Colonic mucosa (tissue), 4 donors: ENCODE data around the gene PIEZO1. TPM values are rescaled to one million over a fixed set of nuclear protein-coding genes. Genes with fewer than 3 reads are reported as not detected.

Experiments
- DNase-seq: peaks from one replicate; pipeline ENCODE4 v3.0.0-alpha.2; 2020
- H3K27ac ChIP-seq: fragments of 200-600 bp; one replicate; pipeline ENCODE4 v1.8.0; 2021
- H3K27me3 ChIP-seq: fragments of 200-600 bp; one replicate; pipeline ENCODE4 v1.8.0; 2021
- H3K36me3 ChIP-seq: fragments of 200-600 bp; one replicate; pipeline ENCODE4 v1.8.0; 2021
- H3K4me1 ChIP-seq: fragments of 200-600 bp; one replicate; pipeline ENCODE4 v1.8.0; 2021; ENCODE audit warnings: mild to moderate bottlenecking
- H3K4me3 ChIP-seq: fragments of 200-600 bp; one replicate; pipeline ENCODE4 v1.8.0; 2021
- H3K9ac ChIP-seq, 2 donors: one replicate each; pipeline ENCODE4 v1.7.0; 2013; ENCODE audit warnings: control low read depth in 2 of 2, low read depth in 2 of 2, low read length in 2 of 2
- H3K9me3 ChIP-seq: fragments of 200-600 bp; one replicate; pipeline ENCODE4 v1.8.0; 2021
- intact Hi-C: fragments of 100-400 bp; cut with DNase I; formaldehyde crosslinking; loops from one replicate; pipeline ENCODE4 v1.14.1; 2022
- total RNA-seq, 2 donors: library from RNA; stranded (reverse); fragmentation: NEBNext Ultra II Directional in 1 of 2; extraction: Animal tissue kit (Norgen Biotek cat#: 25700) in 1 of 2; gene quantifications; one replicate each; pipeline ENCODE4 v1.2.1, GENCODE V29; 2021
- TF ChIP-seq, protein P1 (sequence below): fragments of 200-600 bp; IDR thresholded peaks from one replicate; pipeline ENCODE4 v1.8.0; 2022; ENCODE audit warnings: antibody characterized with exemption, mild to moderate bottlenecking
- donor health status: healthy.
- donor health status: DM: no; HTN: no; CAD: no.
- donor health status: DM: no; HTN: no; CAD: no.

PIEZO1 gene
- total RNA-seq, 2 donors from 2014 or later = 104 to 118 TPM

DNA sequence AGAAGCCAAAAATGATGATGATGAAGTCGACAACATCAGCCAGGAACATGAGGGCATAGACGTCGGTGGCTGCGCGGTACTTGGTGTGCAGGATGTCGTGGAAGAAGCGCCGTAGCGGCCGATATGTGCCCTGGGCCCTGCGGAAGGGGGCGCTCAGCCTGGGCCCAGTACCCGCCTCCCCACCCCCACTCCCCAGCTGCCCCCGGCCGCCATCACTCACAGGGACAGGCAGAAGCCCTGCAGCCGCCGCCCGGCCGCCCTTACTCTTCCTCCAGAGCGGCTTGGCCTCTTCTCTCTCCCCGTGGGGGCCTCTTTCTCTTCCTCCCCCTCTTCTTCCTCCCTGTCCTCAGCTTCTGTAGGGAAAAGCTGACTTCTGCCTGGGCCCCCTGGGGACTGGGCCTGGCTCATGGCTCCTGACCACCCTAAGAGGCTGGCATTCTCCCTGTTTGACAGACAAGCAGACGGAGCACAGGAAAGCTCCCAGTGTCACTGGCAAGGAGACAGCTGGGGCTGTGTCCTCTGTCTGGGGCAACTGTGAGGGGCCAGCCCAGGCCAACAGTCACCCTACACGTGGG lies 64.5 kb downstream of the PIEZO1 start:
- Histone ChIP-seq H3K4me3 (no peak overlapping the region), H3K9ac (no peak overlapping the region), H3K27me3 (no peaks in the 10 kb centered on the region), H3K9me3 (no peaks in the 10 kb centered on the region), H3K36me3 (peaks cover 31% of the 10 kb centered on the region), H3K27ac (no peak overlapping the region), H3K4me1 (no peaks in the 10 kb centered on the region)
- TF ChIP-seq, protein P1, sequence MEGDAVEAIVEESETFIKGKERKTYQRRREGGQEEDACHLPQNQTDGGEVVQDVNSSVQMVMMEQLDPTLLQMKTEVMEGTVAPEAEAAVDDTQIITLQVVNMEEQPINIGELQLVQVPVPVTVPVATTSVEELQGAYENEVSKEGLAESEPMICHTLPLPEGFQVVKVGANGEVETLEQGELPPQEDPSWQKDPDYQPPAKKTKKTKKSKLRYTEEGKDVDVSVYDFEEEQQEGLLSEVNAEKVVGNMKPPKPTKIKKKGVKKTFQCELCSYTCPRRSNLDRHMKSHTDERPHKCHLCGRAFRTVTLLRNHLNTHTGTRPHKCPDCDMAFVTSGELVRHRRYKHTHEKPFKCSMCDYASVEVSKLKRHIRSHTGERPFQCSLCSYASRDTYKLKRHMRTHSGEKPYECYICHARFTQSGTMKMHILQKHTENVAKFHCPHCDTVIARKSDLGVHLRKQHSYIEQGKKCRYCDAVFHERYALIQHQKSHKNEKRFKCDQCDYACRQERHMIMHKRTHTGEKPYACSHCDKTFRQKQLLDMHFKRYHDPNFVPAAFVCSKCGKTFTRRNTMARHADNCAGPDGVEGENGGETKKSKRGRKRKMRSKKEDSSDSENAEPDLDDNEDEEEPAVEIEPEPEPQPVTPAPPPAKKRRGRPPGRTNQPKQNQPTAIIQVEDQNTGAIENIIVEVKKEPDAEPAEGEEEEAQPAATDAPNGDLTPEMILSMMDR = no peak
- intact Hi-C loops = no loop called here
- no peak for DNase-seq

DNA sequence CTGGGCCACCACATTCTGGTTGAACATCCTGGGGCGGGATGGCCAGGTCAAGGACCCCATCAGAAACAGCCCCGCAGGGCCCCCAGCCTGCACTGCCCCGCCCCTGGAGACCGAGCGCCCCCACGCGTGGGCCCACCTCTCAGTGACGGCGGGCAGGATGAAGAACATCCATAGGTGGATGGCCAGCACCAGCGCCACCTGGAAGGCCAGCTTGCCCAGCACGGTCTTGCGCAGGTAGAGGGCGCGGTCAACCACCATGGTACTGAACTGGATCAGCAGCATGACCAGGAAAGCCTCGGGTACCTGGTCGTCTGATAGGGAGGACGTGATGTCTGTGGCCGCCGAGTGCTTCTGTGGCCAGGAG lies 65.1 kb downstream of the PIEZO1 start:
- no peak for DNase-seq
- Histone ChIP-seq H3K9ac (no peak overlapping the region), H3K27me3 (no peaks in the 10 kb centered on the region), H3K36me3 (peaks cover 31% of the 10 kb centered on the region), H3K9me3 (no peaks in the 10 kb centered on the region), H3K4me1 (no peaks in the 10 kb centered on the region), H3K27ac (no peak overlapping the region), H3K4me3 (no peak overlapping the region)
- intact Hi-C loops = no loop called here
- TF ChIP-seq, protein P1 = no peak

DNA sequence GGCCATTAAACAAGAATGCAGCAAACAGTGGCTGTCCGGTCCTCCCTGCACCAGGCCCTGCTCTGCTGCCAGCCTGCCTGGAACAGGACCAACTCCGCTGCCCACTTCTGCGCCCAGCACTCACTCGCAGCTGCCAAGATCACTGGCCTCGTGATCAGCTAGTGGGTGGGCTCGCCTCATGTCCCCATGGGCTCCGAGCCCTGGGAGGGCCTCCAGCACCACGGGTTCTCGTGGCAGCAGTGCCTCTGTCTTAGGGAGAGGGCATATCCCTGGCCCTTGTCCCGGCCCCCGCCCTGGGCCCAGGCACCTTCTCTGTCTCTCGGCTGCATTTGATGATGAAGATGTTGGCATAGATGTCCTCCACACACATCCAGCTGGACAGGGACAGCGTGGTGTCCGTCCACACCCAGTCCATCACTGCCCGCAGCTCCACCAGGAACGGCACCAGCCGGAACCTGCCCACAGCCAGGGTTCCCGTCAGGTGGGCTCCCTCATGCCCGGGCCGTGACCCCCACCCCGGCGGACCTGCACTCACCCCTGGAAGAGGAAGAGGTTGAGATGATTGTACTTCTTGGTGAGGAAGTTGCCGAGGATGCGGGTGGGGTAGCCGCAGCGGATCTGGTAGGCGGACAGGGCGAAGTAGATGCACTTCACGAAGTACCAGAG lies 65.6 kb downstream of the PIEZO1 start:
- TF ChIP-seq, protein P1 = no peak
- peaks cover 33% of the 10 kb centered on the region for H3K36me3 ChIP-seq
- H3K4me1 ChIP-seq = no peaks in the 10 kb centered on the region
- no peak overlapping the region for H3K27ac ChIP-seq
- DNase-seq = no peak
- intact Hi-C loops = no loop called here
- H3K9me3 ChIP-seq = no peaks in the 10 kb centered on the region
- no peaks in the 10 kb centered on the region for H3K27me3 ChIP-seq
- H3K4me3 ChIP-seq = no peak overlapping the region
- no peak overlapping the region for H3K9ac ChIP-seq

DNA sequence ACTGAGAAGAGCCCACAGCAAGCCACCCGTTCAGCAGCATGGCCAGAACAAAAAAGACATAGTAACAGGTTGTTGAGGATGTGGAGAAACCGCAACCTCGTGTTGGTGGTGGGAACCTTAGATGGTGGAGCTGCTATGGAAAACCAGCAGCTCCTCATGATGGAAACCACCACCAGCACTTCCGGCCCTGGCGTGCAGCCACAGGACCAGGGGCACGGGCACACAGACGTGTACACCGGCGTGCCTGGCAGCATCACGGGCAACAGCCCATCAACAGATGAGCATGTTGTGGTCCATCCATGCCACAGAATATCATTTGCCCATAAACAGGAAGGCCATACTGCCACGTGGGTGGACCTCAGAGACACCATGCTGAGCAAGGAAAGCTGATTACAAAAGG lies 66.8 kb downstream of the PIEZO1 start:
- Histone ChIP-seq H3K27ac (no peak overlapping the region), H3K4me3 (no peak overlapping the region), H3K4me1 (no peaks in the 10 kb centered on the region), H3K27me3 (no peaks in the 10 kb centered on the region), H3K9ac (no peak overlapping the region), H3K36me3 (peaks cover 27% of the 10 kb centered on the region), H3K9me3 (no peaks in the 10 kb centered on the region)
- DNase-seq = no peak
- intact Hi-C loops = no loop called here
- TF ChIP-seq, protein P1 = no peak

DNA sequence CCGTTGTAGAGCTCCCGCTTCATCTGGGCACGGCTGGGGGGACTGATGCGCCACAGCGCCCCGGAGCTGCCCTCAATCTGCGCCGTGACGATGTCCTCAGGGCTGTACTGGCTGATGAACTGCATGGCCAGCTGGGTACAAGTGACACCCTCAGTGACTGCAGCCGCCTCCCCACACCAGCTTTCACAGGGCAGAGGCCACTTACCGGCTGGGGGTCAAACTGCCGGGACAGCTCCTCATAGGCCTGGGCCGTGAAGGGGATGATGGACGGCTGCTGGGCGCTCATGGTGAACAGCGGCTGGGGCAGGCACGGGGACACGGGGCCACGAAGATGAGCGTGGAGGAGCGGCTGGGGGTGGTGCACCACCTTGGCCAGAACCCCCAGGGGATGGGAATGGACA lies 68.4 kb downstream of the PIEZO1 start:
- no peak for DNase-seq
- TF ChIP-seq, protein P1 = no peak
- intact Hi-C loops = no loop called here
- no peak overlapping the region for H3K4me3 ChIP-seq
- no peak overlapping the region for H3K9ac ChIP-seq
- H3K9me3 ChIP-seq = no peaks in the 10 kb centered on the region
- H3K36me3 ChIP-seq = peaks cover 13% of the 10 kb centered on the region
- H3K4me1 ChIP-seq = no peaks in the 10 kb centered on the region
- H3K27me3 ChIP-seq = no peaks in the 10 kb centered on the region
- H3K27ac ChIP-seq = no peak overlapping the region
